HG03565 (cell line): ENCODE data around the gene HLA-E.
"Not testable (repeated sequence)": the region's sequence is repeated elsewhere in the genome, so short reads cannot be mapped to it uniquely, and the experiment has no call there.

Experiments used
- ATAC-seq: cut with Tn5 transposase; IDR thresholded peaks from one replicate; pipeline ENCODE4 v1.9.1; 2021; ENCODE audit warnings: mild to moderate bottlenecking, moderate library complexity; ENCODE audit not compliant: unreplicated experiment

Gene HLA-E

DNA sequence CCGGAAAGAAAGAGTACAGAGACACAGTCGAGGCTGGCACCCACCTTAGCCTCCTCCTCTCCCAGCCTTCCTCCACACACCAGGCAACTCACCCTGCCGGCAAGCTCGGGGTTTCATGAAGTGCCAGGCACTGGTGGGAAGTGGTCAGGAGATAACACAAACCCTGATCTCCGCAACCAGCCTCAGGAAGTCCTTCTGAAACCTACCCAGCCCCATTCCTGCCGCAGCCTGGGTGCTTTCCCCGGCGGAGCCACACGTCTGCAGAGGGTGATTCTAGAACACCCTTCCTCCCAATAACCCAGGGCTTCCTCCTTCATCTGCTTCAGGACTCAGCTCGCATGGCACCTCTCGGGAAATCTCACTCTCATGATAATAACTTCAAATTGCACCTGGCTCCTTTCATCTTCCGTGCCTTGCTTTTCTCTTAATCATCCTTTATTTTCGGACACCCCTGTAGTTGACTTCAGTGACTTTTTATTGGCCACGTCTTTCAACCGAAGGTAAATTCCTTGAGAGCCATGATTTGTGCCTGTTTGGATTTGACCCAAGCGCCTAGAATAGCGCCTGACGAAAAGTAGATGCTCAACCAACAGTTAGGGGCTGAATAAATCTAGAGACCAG, 8.7 kb upstream of the HLA-E start:
- ATAC-seq: no peak

- ATAC-seq: no peak
These were observed 7.9 kb upstream of the HLA-E start for GRCh38 chr6:30481211-30481964.

GRCh38 chr6:30481965-30482644, 7.2 kb upstream of the HLA-E start:
- peak; percentile 49 for ATAC-seq

DNA sequence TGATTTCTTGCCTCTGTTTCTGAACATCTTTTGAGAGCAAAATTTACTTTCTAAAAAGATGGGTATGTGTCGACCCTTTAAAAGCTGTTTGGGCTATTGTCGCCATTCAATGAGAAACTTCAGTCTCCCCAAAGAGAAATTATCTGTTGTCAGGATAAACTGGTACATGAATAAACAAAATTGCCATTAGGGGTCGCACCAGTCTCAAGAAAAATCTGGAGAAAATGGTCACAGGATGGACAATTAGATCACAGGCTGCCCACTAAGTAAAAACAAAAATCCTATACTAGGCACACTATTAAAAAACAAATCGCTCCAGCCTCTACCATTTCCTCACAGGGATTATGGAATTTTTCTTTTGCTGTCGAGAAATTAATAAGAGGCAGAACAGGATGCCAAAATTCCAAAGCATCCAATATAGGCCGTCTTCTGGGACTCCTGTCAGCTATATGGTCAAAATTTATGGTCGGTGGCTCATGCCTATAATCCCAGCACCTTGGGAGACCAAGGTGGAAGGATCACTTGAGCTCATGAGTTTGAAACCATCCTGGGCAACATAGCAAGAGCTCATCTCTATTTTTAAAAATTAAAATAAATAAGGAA, 5.5 kb upstream of the HLA-E start:
- ATAC-seq: no peak

- ATAC-seq: no peak
These were observed 4.1 kb upstream of the HLA-E start for GRCh38 chr6:30485236-30485635.

GRCh38 chr6:30487926-30488325, 1.4 kb upstream of the HLA-E start:
- ATAC-seq: no peak

GRCh38 chr6:30488697-30489080, 620 bp upstream of the HLA-E start:
- not testable (repeated sequence) for ATAC-seq

- ATAC-seq: no peak
These were observed 942 bp downstream of the HLA-E start for GRCh38 chr6:30490026-30490876.

DNA sequence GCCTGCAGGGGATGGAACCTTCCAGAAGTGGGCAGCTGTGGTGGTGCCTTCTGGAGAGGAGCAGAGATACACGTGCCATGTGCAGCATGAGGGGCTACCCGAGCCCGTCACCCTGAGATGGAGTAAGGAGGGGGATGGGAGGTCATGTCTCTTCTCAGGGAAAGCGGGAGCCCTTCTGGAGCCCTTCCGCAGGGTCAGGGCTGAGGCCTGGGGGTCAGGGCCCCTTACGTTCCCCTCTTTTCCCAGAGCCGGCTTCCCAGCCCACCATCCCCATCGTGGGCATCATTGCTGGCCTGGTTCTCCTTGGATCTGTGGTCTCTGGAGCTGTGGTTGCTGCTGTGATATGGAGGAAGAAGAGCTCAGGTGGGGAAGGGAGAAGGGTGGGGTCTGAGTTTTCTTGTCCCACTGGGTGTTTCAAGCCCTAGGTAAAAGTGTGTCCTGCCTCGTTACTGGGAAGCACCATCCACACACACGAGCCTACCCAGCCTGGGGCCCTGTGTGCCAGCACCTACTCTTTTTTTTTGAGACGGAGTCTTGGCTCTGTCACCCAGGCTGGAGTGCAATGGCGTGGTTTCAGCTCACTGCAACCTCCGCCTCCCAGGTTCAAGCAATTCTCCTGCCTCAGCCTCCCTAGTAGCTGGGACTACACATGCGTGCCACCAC, 2.1 kb downstream of the HLA-E start:
- ATAC-seq: not testable (repeated sequence)

GRCh38 chr6:30491991-30492952, 3.0 kb downstream of the HLA-E start:
- ATAC-seq: no peak

- ATAC-seq: no peak
These were observed 4.4 kb downstream of the HLA-E start for GRCh38 chr6:30493643-30494250.

DNA sequence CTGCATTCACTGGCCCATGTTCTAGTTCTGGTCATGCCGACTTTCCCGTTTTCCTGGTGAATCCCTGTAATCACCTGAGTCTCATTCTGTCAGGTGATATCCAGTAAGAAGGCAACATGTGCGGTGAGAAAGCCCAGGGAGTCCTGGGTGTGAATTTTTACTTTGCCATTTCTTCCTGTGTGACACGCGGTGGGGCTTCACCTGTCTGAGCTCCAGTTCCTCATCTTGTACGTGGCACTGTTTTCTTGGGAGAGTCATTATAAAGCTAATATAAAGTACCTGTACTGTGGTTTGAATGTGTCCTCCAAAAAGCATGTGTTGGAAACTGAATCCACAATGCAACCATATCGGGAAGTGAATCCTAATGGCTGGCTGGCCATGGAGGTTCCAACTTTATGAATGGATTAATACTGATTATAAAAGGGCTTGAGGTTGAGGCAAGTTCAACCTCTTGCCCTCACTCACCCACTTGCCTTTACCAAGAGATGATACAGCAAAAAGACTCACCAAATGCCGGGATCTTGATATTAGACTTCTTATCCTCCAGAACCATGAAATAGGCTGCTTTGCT, 5.1 kb downstream of the HLA-E start:
- ATAC-seq: no peak

- ATAC-seq: not testable (repeated sequence)
These were observed 5.8 kb downstream of the HLA-E start for GRCh38 chr6:30495060-30495459.

DNA sequence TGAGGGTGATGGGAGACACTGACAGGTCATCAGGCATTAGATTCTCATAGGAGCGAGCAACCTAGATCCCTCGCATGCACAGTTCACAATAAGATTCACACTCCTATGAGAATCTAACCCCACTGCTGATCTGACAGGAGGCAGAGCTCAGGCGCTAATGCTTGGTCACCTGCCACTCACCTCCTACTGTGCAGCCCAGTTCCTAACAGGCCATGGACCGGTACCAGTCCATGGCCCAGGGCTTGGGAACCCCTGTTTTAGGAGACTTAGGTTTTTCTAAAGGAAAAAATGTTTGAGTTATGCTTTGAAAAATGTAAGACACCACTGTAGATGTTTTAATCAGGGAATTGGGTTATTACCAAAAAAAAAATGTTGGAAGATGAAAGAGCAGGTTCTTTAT, 6.7 kb downstream of the HLA-E start:
- ATAC-seq: no peak

- ATAC-seq: not testable (repeated sequence)
These were observed 7.9 kb downstream of the HLA-E start for GRCh38 chr6:30497261-30497599.

GRCh38 chr6:30497714-30498113, 8.4 kb downstream of the HLA-E start:
- ATAC-seq: no peak

DNA sequence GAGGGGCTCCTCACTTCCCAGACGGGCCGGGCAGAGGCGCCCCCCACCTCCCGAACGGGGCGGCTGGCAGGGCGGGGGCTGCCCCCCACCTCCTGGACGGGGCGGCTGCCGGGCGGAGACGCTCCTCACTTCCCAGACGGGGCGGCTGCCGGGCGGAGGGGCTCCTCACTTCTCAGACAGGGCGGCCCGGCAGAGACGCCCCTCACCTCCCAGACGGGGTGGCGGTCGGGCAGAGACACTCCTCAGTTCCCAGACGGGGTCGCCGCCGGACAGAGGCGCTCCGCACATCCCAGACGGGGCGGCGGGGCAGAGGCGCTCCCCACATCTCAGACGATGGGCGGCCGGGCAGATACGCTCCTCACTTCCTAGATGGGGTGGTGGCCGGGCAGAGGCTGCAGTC, 9.4 kb downstream of the HLA-E start:
- ATAC-seq: not testable (repeated sequence)
